HG02973 (cell line): ENCODE measurements around the gene LSM12.

Source experiments
- ATAC-seq: cut with Tn5 transposase; IDR thresholded peaks from one replicate; pipeline ENCODE4 v1.9.1; 2021; ENCODE audit warnings: moderate library complexity; ENCODE audit not compliant: unreplicated experiment

The LSM12 gene

GRCh38 chr17:44095647-44096496 is 29.4 kb upstream of the LSM12 start:
- no peak for ATAC-seq

GRCh38 chr17:44095388-44095646 is 28.8 kb upstream of the LSM12 start:
- ATAC-seq, result no peak

GRCh38 chr17:44094701-44095387 is 28.4 kb upstream of the LSM12 start:
- no peak for ATAC-seq

DNA sequence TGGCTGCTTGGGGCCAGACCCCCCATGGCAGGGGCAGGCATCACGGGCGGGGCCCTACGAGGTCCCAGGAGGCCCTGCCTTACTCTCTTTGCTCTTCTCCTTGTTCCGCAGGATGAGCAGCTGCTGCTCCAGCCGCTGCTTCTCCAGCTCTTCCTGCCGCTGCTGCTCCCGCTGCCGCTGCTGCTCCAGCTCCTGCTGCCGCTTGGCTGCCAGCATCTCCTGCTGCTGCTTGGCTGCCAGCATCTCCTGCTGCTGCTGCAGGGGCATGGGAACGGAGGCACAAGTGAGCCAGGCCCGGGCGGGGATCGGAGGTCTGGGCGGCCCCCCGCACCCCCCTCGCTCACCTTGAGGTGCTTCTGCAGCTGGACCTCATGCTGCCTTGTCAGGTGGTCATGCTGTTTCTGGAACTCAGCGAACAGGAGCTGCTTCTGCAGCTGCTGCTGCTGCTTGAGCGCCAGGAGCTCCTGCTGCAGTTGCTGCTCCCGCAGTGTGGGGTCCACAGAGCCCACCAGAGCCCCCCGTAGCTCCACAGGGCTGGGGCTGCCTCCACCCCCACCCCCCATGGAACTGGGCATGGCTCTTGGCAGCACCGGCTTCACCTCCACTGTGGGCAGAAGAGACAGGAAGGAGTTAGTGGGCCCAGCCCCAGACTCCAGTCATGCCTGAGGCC is 26.9 kb upstream of the LSM12 start:
- ATAC-seq, result no peak

DNA sequence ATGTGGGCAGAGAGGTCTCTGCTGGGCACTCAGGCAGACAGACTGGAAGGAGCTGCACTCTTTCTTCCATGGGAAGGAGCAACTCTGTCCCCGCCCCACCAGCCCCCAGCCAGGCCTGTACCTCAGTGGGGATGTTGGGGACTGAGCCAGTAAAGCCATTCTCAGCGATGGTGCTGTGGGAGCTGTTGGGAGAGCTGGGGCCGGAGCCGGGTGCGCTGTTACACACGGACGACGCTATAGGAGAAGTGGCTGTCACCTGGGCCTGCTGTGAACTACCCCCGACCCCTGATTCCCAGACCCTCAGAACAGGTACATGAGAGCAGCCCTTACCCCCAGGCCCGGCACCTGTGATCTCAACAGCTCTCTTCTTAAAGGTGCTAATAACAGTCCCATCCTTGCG is 25.6 kb upstream of the LSM12 start:
- ATAC-seq, result no peak

DNA sequence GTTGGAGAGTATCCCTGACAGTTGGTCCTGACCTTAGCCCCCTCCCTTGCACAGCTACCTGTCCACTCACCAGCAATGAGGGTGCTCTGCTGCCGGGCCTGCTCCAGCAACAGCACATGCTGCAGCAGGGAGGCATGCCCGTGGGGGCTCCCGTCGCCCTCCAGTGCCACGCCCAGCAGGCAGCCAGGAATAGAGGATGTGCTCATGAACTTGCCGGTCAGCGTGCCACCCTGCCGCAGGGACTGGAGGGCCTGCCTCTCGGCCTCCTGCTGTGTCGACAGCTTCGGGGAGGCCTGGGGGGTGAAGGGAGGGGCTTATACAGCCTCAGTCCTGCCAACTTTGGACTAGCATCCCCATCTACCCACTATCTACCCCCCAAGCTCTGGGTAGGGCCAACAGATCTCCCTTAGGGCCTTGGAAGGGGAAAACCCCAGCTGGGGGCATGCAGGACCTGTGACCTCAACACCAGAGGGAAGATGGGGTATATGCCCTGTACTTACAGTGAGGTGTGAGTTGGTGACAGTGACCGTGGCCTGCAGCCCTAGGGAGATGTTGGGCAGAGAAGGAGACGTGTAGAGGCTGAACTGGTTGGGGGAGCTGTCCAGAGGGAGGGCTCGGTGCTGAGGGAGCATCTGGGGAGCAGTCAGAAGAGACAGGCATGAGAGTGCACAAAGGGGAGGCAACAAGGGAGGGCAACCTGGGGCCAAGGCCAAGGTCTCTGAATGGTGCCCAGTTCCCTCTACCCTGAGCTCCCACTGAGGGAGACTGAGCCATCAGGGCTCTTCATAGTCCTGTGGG is 24.9 kb upstream of the LSM12 start:
- no peak for ATAC-seq

DNA sequence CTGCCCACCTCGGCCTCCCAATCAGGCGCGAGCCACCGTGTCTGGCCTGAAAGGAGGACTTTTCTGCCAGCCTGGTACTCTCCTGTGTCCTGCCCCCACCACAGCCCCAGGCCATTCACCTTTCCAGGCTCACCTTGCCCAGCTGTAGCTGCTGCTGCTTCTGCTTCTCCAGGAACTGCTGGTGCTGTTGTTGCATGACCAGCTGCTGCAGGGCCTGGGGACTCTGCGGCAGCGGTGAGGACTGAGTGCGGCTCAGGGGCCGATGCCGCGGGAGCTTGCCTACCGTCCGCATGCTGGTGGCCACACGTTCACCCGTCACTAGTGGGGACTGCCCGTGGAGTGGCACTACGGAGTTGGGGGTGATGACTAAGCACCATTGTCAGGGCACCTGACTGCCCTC is 21.8 kb upstream of the LSM12 start:
- ATAC-seq, result no peak

DNA sequence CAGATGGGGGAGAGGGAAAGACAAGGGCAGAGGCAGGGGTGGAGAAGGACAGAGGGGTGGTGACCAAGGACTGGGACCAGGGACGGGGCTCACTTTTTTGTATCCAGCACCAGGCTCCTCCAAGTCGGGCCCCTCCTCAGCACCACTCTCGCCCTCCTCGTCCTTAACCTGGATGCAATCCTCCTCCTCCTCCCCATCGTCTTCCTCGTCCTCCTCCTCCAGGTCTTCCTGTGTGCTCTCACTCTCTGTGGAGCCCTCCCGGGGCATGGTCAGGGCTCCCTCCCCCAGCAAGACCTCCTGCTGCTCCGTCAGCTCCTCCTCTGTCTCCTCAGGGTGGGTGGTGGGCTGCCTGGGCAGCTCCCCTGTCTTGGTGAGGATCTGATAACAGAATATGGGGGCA is 20.8 kb upstream of the LSM12 start:
- no peak for ATAC-seq

DNA sequence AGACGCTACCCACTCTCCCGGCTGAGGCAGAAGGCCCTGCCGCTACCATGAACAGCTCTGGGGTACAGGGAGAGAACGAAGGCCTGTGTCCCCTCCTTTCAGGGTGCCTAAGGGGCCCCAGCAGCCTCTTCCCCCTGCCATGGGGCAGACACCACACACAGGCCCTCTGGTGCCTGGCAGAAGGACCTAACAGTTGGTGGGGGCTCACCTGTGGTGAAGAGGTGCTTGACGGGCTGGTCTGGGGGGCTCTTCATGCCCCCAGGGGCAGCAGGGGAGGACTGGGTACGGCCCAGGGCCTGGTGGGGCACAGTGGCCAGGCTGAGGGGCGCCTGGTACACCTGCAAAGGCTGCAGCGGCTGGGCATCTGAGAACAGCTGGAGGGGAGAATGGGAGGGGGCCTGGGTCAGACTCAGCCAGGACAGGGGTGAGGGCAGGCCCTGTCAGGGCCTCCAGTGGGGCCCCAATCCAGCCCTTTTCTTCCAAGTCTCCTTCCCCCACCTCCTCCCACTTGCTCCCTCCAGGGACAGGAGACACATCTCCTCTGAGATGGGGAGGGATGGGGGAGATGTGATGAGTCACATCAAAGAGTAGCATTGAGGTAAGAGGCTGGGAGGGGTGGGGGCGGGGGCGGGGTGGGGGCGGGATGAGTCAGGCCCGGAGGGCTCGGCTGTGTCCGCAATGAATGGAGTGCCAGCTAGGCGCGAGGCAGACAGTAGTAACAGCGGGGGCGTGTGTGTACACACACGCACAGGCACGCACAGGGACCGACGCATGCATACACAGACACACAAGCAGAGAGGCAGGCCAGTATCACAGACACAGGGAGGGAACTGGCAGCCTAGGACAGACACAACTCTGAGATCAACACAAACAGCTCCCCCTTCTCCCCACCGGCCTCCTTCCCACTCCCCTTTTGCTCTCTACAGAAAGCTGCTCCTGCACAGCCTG is 20.2 kb upstream of the LSM12 start:
- ATAC-seq, result no peak

- ATAC-seq, result no peak
Observed at GRCh38 chr17:44085908-44086307, 19.4 kb upstream of the LSM12 start.

GRCh38 chr17:44084921-44085320 is 18.4 kb upstream of the LSM12 start:
- ATAC-seq, result no peak

DNA sequence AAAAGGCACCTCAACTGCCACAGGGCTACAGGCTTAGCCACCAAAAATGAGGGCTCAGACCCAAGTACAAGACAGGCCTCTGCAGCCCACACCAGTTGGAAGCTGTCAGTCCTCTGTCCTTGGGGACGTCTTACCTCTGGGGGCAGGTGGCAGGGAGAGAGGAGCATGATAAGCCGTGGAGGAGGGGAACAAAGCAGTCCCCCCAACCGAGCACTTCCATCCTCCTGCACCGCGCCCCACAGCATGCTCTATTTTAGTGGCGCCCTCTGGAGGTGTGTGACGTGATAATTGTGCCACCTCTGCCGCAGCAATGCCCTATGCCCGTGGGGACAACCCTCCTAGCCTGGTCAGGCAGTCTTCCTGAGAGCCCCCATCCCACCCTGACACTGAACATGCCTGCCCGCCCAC is 17.7 kb upstream of the LSM12 start:
- no peak for ATAC-seq

GRCh38 chr17:44083250-44083849 is 16.9 kb upstream of the LSM12 start:
- ATAC-seq, result no peak

DNA sequence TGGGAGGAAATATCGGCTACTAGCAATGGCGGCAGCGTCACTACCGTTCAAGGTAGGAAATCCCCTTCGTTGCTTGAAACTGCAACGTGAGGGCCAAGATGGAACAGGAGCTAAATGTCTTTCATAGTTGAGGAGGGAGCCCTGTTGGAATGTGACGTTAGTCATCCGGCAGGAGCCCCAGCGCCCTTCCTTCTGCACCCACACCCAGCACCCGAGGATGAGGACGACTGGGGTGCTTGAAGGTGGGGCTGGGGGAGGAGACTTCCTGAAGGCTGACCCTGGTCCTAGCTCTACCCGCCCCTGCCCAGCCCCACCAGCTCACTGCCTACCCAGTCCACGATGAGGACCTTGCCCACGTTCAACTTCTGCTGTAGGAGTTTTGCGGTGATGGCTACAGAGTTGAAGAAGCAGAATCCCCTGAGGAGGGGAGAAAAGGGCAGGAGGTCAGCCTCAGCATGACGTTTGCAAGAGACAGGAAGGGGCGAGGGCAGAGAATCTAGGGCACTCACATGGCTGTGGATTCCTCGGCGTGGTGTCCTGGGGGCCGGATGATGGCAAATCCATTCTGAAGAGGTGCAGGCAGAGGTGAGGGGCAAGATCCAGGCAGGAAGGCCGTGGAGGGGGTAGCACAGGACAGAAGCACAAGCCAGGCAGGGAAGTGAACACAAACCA is 15.9 kb upstream of the LSM12 start:
- no peak for ATAC-seq

- ATAC-seq, result no peak
Observed at GRCh38 chr17:44081681-44082080, 15.2 kb upstream of the LSM12 start.

- ATAC-seq, result no peak
Observed at GRCh38 chr17:44079877-44080821, 13.7 kb upstream of the LSM12 start.

GRCh38 chr17:44078412-44078811 is 11.9 kb upstream of the LSM12 start:
- no peak for ATAC-seq

DNA sequence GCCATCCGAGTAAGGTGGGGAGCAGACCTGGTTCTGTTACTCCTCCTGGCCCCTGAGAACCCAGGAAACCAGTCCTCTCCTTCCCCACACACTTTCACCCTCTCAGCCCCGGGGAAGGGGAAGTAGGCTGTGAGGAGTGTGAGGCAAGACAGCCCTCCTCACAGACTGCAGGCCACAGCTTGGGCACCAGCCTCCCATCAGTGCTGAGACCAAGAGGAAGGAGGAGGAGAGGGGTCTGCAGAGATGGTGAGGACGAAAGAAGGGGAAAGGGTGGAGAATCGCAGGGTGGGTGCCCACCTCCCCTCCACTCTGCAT is 11.1 kb upstream of the LSM12 start:
- ATAC-seq, result no peak
